GM18505 (cell line): Measurements from ENCODE around the gene TNNT1.
A peak's percentile ranks its signal among the peaks of the same experiment; 100 is the strongest.
"Not testable (repeated sequence)": the region's sequence is repeated elsewhere in the genome, so short reads cannot be mapped to it uniquely, and the experiment has no call there.

Experiments
- ATAC-seq: cut with Tn5 transposase; IDR thresholded peaks from one replicate; pipeline ENCODE4 v1.9.1; 2021; ENCODE audit not compliant: unreplicated experiment
- POLR2A ChIP-seq: IDR thresholded peaks from 4 replicates; pipeline ENCODE4 v1.6.1; 2011; ENCODE audit warnings: borderline replicate concordance; ENCODE audit not compliant: insufficient read depth, insufficient read length; ENCODE audit errors: extremely low read depth

TNNT1 gene

GRCh38 chr19:55175117-55175867 lies 26.3 kb upstream of the TNNT1 start:
- TF ChIP-seq POLR2A = no peak
- ATAC-seq = no peak

GRCh38 chr19:55174425-55175116 lies 25.6 kb upstream of the TNNT1 start:
- TF ChIP-seq POLR2A = no peak
- no peak for ATAC-seq

GRCh38 chr19:55173714-55174409 lies 24.9 kb upstream of the TNNT1 start:
- ATAC-seq = no peak
- no peak for TF ChIP-seq POLR2A

GRCh38 chr19:55173186-55173713 lies 24.2 kb upstream of the TNNT1 start:
- no peak for ATAC-seq
- TF ChIP-seq POLR2A = no peak

- no peak for TF ChIP-seq POLR2A
- ATAC-seq = no peak
Measured at GRCh38 chr19:55172741-55173140, 23.7 kb upstream of the TNNT1 start.

- ATAC-seq = not testable (repeated sequence)
Measured at GRCh38 chr19:55172318-55172717, 23.3 kb upstream of the TNNT1 start.

GRCh38 chr19:55171440-55171839 lies 22.4 kb upstream of the TNNT1 start:
- no peak for ATAC-seq
- TF ChIP-seq POLR2A = no peak

- no peak for ATAC-seq
- no peak for TF ChIP-seq POLR2A
Measured at GRCh38 chr19:55169136-55169535, 20.1 kb upstream of the TNNT1 start.

- ATAC-seq = peak; percentile 89
- TF ChIP-seq POLR2A = no peak
Measured at GRCh38 chr19:55166530-55167268, 17.7 kb upstream of the TNNT1 start, which contains the start of gene DNAAF3. Gene DNAAF3, minus strand, starts transcription at chr19:55166613. Its CDS starts 200 bp downstream, at chr19:55166413.

GRCh38 chr19:55165952-55166529 lies 17.0 kb upstream of the TNNT1 start:
- no peak for ATAC-seq
- no peak for TF ChIP-seq POLR2A

GRCh38 chr19:55161571-55162322 lies 12.7 kb upstream of the TNNT1 start:
- no peak for ATAC-seq
- TF ChIP-seq POLR2A = no peak

GRCh38 chr19:55160986-55161365 lies 12.0 kb upstream of the TNNT1 start:
- ATAC-seq = no peak
- TF ChIP-seq POLR2A = no peak
